Activated naive CD4-positive, alpha-beta T cell treated with anti-CD3 and anti-CD28 coated beads, Interleukin-2, amount 10 ng/mL, durations not matched to agents 7 days and 5 days (primary cell): Measurements from ENCODE around the gene KIRREL1.

ENCODE experiments used
- CTCF ChIA-PET: fragments of 350-600 bp; sonication (Branson Sonifier 250); formaldehyde crosslinking; loops from one replicate; lab custom pipeline; 2021; ENCODE audit warnings: antibody characterized with exemption; lab: Charles Lee
- DNase-seq: peaks from one replicate; pipeline ENCODE4 v3.0.0-alpha.2; 2020
- H3K27ac Mint-ChIP-seq: one replicate; pipeline ENCODE4 v1.8.0; 2021; ENCODE audit warnings: mild to moderate bottlenecking, moderate library complexity, mixed read lengths
- H3K27me3 Mint-ChIP-seq: one replicate; pipeline ENCODE4 v1.8.0; 2021; ENCODE audit warnings: mild to moderate bottlenecking, mixed read lengths
- H3K36me3 Mint-ChIP-seq: one replicate; pipeline ENCODE4 v1.8.0; 2021; ENCODE audit warnings: mixed read lengths
- H3K4me1 Mint-ChIP-seq: one replicate; pipeline ENCODE4 v1.8.0; 2021; ENCODE audit warnings: mixed read lengths
- H3K4me3 Mint-ChIP-seq: one replicate; pipeline ENCODE4 v1.8.0; 2021; ENCODE audit warnings: mild to moderate bottlenecking, moderate library complexity, mixed read lengths
- H3K9me3 Mint-ChIP-seq: one replicate; pipeline ENCODE4 v1.8.0; 2021; ENCODE audit warnings: mixed read lengths

Gene KIRREL1

GRCh38 chr1:157993147-157993917 lies at the start of gene KIRREL1:
KIRREL1 (plus strand) TSS chr1:157993645; CDS start chr1:157993677, 32 bp downstream.
- H3K27ac Mint-ChIP-seq: no peak within 1 kb of the TSS
- CTCF ChIA-PET: interaction anchor here (1.2 to 4.5 kb wide), 11 partner anchors 12 to 131 kb away, joined by 3 to 52 read pairs (median 8); no protein-coding TSS in a partner anchor
- no peaks in the 10 kb centered on the region for H3K9me3 Mint-ChIP-seq
- DNase-seq: no peak
- peak within 1 kb of the TSS; percentile 16 for H3K4me3 Mint-ChIP-seq
- H3K27me3 Mint-ChIP-seq: peaks cover 77% of the 10 kb centered on the region
- peaks cover 4% of the 10 kb centered on the region for H3K4me1 Mint-ChIP-seq
- H3K36me3 Mint-ChIP-seq: no peaks in the 10 kb centered on the region

- Mint-ChIP-seq H3K9me3 (no peaks in the 10 kb centered on the region), H3K4me3 (no peak overlapping the region), H3K27me3 (peaks cover 3% of the 10 kb centered on the region), H3K4me1 (no peaks in the 10 kb centered on the region), H3K36me3 (no peaks in the 10 kb centered on the region), H3K27ac (no peak overlapping the region)
- CTCF ChIA-PET: interaction anchor here (0.7 to 1.2 kb wide), 2 partner anchors 92 to 365 kb away, joined by 3 read pairs; no protein-coding TSS in a partner anchor
- DNase-seq: no peak
Observed at GRCh38 chr1:157944663-157945280, 48.7 kb upstream of the KIRREL1 start.

- CTCF ChIA-PET: no interaction called here
- Mint-ChIP-seq H3K4me1 (no peaks in the 10 kb centered on the region), H3K36me3 (no peaks in the 10 kb centered on the region), H3K27me3 (peaks cover 14% of the 10 kb centered on the region), H3K27ac (no peak overlapping the region), H3K9me3 (no peaks in the 10 kb centered on the region), H3K4me3 (no peak overlapping the region)
- DNase-seq: no peak
Observed at GRCh38 chr1:157948312-157949073, 45.0 kb upstream of the KIRREL1 start.

- Mint-ChIP-seq H3K27ac (no peak overlapping the region), H3K4me3 (no peak overlapping the region), H3K4me1 (no peaks in the 10 kb centered on the region), H3K27me3 (peaks cover 17% of the 10 kb centered on the region), H3K9me3 (no peaks in the 10 kb centered on the region), H3K36me3 (no peaks in the 10 kb centered on the region)
- no peak for DNase-seq
- CTCF ChIA-PET: no interaction called here
Observed at GRCh38 chr1:157949074-157949354, 44.4 kb upstream of the KIRREL1 start.

GRCh38 chr1:157951230-157951629 lies 42.2 kb upstream of the KIRREL1 start:
- Mint-ChIP-seq H3K27ac (no peak overlapping the region), H3K27me3 (peaks cover 19% of the 10 kb centered on the region), H3K36me3 (no peaks in the 10 kb centered on the region), H3K4me3 (no peak overlapping the region), H3K4me1 (no peaks in the 10 kb centered on the region), H3K9me3 (no peaks in the 10 kb centered on the region)
- no peak for DNase-seq
- CTCF ChIA-PET: interaction anchor here (0.9 to 1.3 kb wide), 2 partner anchors 13 to 18 kb away, joined by 4 read pairs; no protein-coding TSS in a partner anchor

- H3K36me3 Mint-ChIP-seq: no peaks in the 10 kb centered on the region
- H3K9me3 Mint-ChIP-seq: no peaks in the 10 kb centered on the region
- no peak overlapping the region for H3K27ac Mint-ChIP-seq
- CTCF ChIA-PET: no interaction called here
- H3K4me1 Mint-ChIP-seq: no peaks in the 10 kb centered on the region
- H3K4me3 Mint-ChIP-seq: no peak overlapping the region
- DNase-seq: no peak
- peaks cover 32% of the 10 kb centered on the region for H3K27me3 Mint-ChIP-seq
Observed at GRCh38 chr1:157952601-157953000, 40.8 kb upstream of the KIRREL1 start.

GRCh38 chr1:157955221-157955620 lies 38.2 kb upstream of the KIRREL1 start:
- no peak for DNase-seq
- Mint-ChIP-seq H3K36me3 (no peaks in the 10 kb centered on the region), H3K27me3 (peaks cover 41% of the 10 kb centered on the region), H3K27ac (no peak overlapping the region), H3K9me3 (no peaks in the 10 kb centered on the region), H3K4me3 (no peak overlapping the region), H3K4me1 (no peaks in the 10 kb centered on the region)
- CTCF ChIA-PET: no interaction called here

- Mint-ChIP-seq H3K27me3 (peaks cover 45% of the 10 kb centered on the region), H3K4me3 (no peak overlapping the region), H3K9me3 (no peaks in the 10 kb centered on the region), H3K27ac (no peak overlapping the region), H3K36me3 (no peaks in the 10 kb centered on the region), H3K4me1 (no peaks in the 10 kb centered on the region)
- CTCF ChIA-PET: no interaction called here
- DNase-seq: no peak
Observed at GRCh38 chr1:157955857-157956256, 37.6 kb upstream of the KIRREL1 start.

- CTCF ChIA-PET: interaction anchor here (1.5 to 1.8 kb wide), 2 partner anchors 12 to 36 kb away, joined by 4 to 9 read pairs; no protein-coding TSS in a partner anchor
- H3K4me1 Mint-ChIP-seq: no peaks in the 10 kb centered on the region
- H3K4me3 Mint-ChIP-seq: no peak overlapping the region
- H3K9me3 Mint-ChIP-seq: no peaks in the 10 kb centered on the region
- peaks cover 42% of the 10 kb centered on the region for H3K27me3 Mint-ChIP-seq
- no peaks in the 10 kb centered on the region for H3K36me3 Mint-ChIP-seq
- H3K27ac Mint-ChIP-seq: no peak overlapping the region
- DNase-seq: no peak
Observed at GRCh38 chr1:157956732-157957131, 36.7 kb upstream of the KIRREL1 start.

GRCh38 chr1:157958263-157958662 lies 35.2 kb upstream of the KIRREL1 start:
- DNase-seq: no peak
- no peaks in the 10 kb centered on the region for H3K9me3 Mint-ChIP-seq
- H3K27me3 Mint-ChIP-seq: peaks cover 33% of the 10 kb centered on the region
- H3K36me3 Mint-ChIP-seq: no peaks in the 10 kb centered on the region
- no peak overlapping the region for H3K27ac Mint-ChIP-seq
- H3K4me3 Mint-ChIP-seq: no peak overlapping the region
- CTCF ChIA-PET: interaction anchor here (1.5 to 1.8 kb wide), 2 partner anchors 10 to 34 kb away, joined by 4 to 9 read pairs; no protein-coding TSS in a partner anchor
- H3K4me1 Mint-ChIP-seq: no peaks in the 10 kb centered on the region

GRCh38 chr1:157959750-157960149 lies 33.7 kb upstream of the KIRREL1 start:
- Mint-ChIP-seq H3K4me3 (no peak overlapping the region), H3K27me3 (peaks cover 37% of the 10 kb centered on the region), H3K4me1 (no peaks in the 10 kb centered on the region), H3K9me3 (no peaks in the 10 kb centered on the region), H3K36me3 (no peaks in the 10 kb centered on the region), H3K27ac (no peak overlapping the region)
- DNase-seq: no peak
- CTCF ChIA-PET: interaction anchor here (1.0 to 3.0 kb wide), 3 partner anchors 32 to 77 kb away, joined by 3 to 12 read pairs (median 3); no protein-coding TSS in a partner anchor

- Mint-ChIP-seq H3K27me3 (peaks cover 37% of the 10 kb centered on the region), H3K27ac (no peak overlapping the region)
Observed at GRCh38 chr1:157960773-157961172, 32.7 kb upstream of the KIRREL1 start.

GRCh38 chr1:157961805-157962762 lies 31.4 kb upstream of the KIRREL1 start:
- Mint-ChIP-seq H3K9me3 (no peaks in the 10 kb centered on the region), H3K4me1 (no peaks in the 10 kb centered on the region), H3K27me3 (peaks cover 27% of the 10 kb centered on the region), H3K27ac (no peak overlapping the region), H3K4me3 (no peak overlapping the region), H3K36me3 (no peaks in the 10 kb centered on the region)
- CTCF ChIA-PET: interaction anchor here (0.8 to 3.0 kb wide), 6 partner anchors 28 to 163 kb away, joined by 3 to 12 read pairs (median 4); no protein-coding TSS in a partner anchor
- no peak for DNase-seq

More at GRCh38 chr1:157960773-157961172, 32.7 kb upstream of the KIRREL1 start:
- Mint-ChIP-seq H3K4me1 (no peaks in the 10 kb centered on the region), H3K36me3 (no peaks in the 10 kb centered on the region), H3K9me3 (no peaks in the 10 kb centered on the region), H3K4me3 (no peak overlapping the region)
- no peak for DNase-seq
- CTCF ChIA-PET: interaction anchor here (1.0 to 3.0 kb wide), 5 partner anchors 8 to 164 kb away, joined by 3 to 12 read pairs (median 4); no protein-coding TSS in a partner anchor
